SK-N-MC (cell line): ENCODE data around the gene DCHS2.

ENCODE experiments used
- DNase-seq: peaks from one replicate; pipeline ENCODE4 v3.0.0-alpha.2; 2011; ENCODE audit warnings: low read depth, low spot score
- H3K27ac ChIP-seq: fragments of 200-600 bp; sonication (generic); 2 replicates; pipeline ENCODE4 v1.5.1; 2016; ENCODE audit warnings: mixed run types
- H3K36me3 ChIP-seq: fragments of 200-600 bp; sonication (generic); 2 replicates; pipeline ENCODE4 v1.6.1; 2017; ENCODE audit warnings: antibody characterized with exemption, low read length, mixed read lengths; ENCODE audit not compliant: insufficient read depth
- H3K4me3 ChIP-seq: fragments of 200-600 bp; sonication (generic); 2 replicates; pipeline ENCODE4 v1.5.1; 2016
- H3K9ac ChIP-seq: fragments of 200-600 bp; sonication (generic); 2 replicates; pipeline ENCODE4 v1.8.0; 2017; ENCODE audit warnings: mixed run types, mixed read lengths; ENCODE audit not compliant: insufficient read length
- H3K9me3 ChIP-seq: fragments of 200-600 bp; sonication (generic); 2 replicates; pipeline ENCODE4 v1.6.1; 2017; ENCODE audit warnings: low read depth, mild to moderate bottlenecking, antibody characterized with exemption, low read length, moderate library complexity, mixed read lengths
- EZH2 ChIP-seq: fragments of 200-600 bp; sonication (generic); IDR thresholded peaks from one replicate; pipeline ENCODE4 v1.6.1; 2017; ENCODE audit warnings: antibody characterized with exemption
- FOXP2 ChIP-seq: optimal IDR thresholded peaks from 2 replicates; pipeline ENCODE3; 2011; ENCODE audit warnings: mild to moderate bottlenecking, moderate library complexity; ENCODE audit not compliant: insufficient read depth; ENCODE audit errors: extremely low read length, control extremely low read depth
- POLR2AphosphoS5 ChIP-seq: IDR thresholded peaks from 2 replicates; pipeline ENCODE4 v1.6.1; 2012; ENCODE audit warnings: mild to moderate bottlenecking, low read depth, low read length, borderline replicate concordance

DCHS2 gene

GRCh38 chr4:154444958-154445357 lies 46.6 kb downstream of the DCHS2 start:
- Histone ChIP-seq H3K36me3 (no peaks in the 10 kb centered on the region), H3K9ac (no peak overlapping the region), H3K9me3 (no peaks in the 10 kb centered on the region), H3K27ac (no peak overlapping the region), H3K4me3 (no peak overlapping the region)
- no peak for DNase-seq
- TF ChIP-seq POLR2AphosphoS5 (no peak), EZH2 (no peak), FOXP2 (no peak)

- DNase-seq = no peak
- no peak overlapping the region for H3K9ac ChIP-seq
- TF ChIP-seq EZH2 (no peak), POLR2AphosphoS5 (no peak), FOXP2 (no peak)
Observed at GRCh38 chr4:154441982-154442381, 49.6 kb downstream of the DCHS2 start.

GRCh38 chr4:154441124-154441523 lies 50.5 kb downstream of the DCHS2 start:
- no peak overlapping the region for H3K27ac ChIP-seq
- DNase-seq = no peak
- TF ChIP-seq FOXP2 (no peak), EZH2 (no peak), POLR2AphosphoS5 (no peak)
- no peak overlapping the region for H3K9ac ChIP-seq
- H3K36me3 ChIP-seq = no peaks in the 10 kb centered on the region
- H3K4me3 ChIP-seq = no peak overlapping the region
- no peaks in the 10 kb centered on the region for H3K9me3 ChIP-seq

More at GRCh38 chr4:154441982-154442381, 49.6 kb downstream of the DCHS2 start:
- no peaks in the 10 kb centered on the region for H3K9me3 ChIP-seq
- H3K36me3 ChIP-seq = no peaks in the 10 kb centered on the region
- H3K4me3 ChIP-seq = no peak overlapping the region
- no peak overlapping the region for H3K27ac ChIP-seq

- Histone ChIP-seq H3K9ac (no peak overlapping the region), H3K4me3 (no peak overlapping the region), H3K9me3 (no peaks in the 10 kb centered on the region), H3K36me3 (no peaks in the 10 kb centered on the region), H3K27ac (no peak overlapping the region)
- TF ChIP-seq FOXP2 = no peak
- no peak for DNase-seq
Observed at GRCh38 chr4:154439224-154439623, 52.4 kb downstream of the DCHS2 start.

GRCh38 chr4:154435895-154436294 lies 55.7 kb downstream of the DCHS2 start:
- Histone ChIP-seq H3K36me3 (no peaks in the 10 kb centered on the region), H3K27ac (no peak overlapping the region), H3K9me3 (no peaks in the 10 kb centered on the region), H3K4me3 (no peak overlapping the region), H3K9ac (no peak overlapping the region)
- TF ChIP-seq POLR2AphosphoS5 (no peak), EZH2 (no peak), FOXP2 (no peak)
- no peak for DNase-seq

- no peak for TF ChIP-seq EZH2
- TF ChIP-seq POLR2AphosphoS5 = no peak
- no peak for TF ChIP-seq FOXP2
- no peak overlapping the region for H3K27ac ChIP-seq
- no peak overlapping the region for H3K4me3 ChIP-seq
Observed at GRCh38 chr4:154433543-154433942, 58.1 kb downstream of the DCHS2 start.

GRCh38 chr4:154429176-154429575 lies 62.4 kb downstream of the DCHS2 start:
- TF ChIP-seq EZH2 (no peak), FOXP2 (no peak), POLR2AphosphoS5 (no peak)
- H3K27ac ChIP-seq = no peak overlapping the region
- no peak overlapping the region for H3K9ac ChIP-seq
- H3K36me3 ChIP-seq = no peaks in the 10 kb centered on the region
- H3K4me3 ChIP-seq = no peak overlapping the region
- H3K9me3 ChIP-seq = no peaks in the 10 kb centered on the region
- DNase-seq = no peak

More at GRCh38 chr4:154433543-154433942, 58.1 kb downstream of the DCHS2 start:
- no peaks in the 10 kb centered on the region for H3K9me3 ChIP-seq
- no peak for DNase-seq
- no peaks in the 10 kb centered on the region for H3K36me3 ChIP-seq
- H3K9ac ChIP-seq = no peak overlapping the region

GRCh38 chr4:154427149-154427548 lies 64.5 kb downstream of the DCHS2 start:
- Histone ChIP-seq H3K9ac (no peak overlapping the region), H3K9me3 (no peaks in the 10 kb centered on the region), H3K4me3 (no peak overlapping the region), H3K36me3 (no peaks in the 10 kb centered on the region), H3K27ac (no peak overlapping the region)
- no peak for TF ChIP-seq FOXP2
- no peak for TF ChIP-seq EZH2
- TF ChIP-seq POLR2AphosphoS5 = no peak
- no peak for DNase-seq

GRCh38 chr4:154425514-154425913 lies 66.1 kb downstream of the DCHS2 start:
- H3K36me3 ChIP-seq = no peaks in the 10 kb centered on the region
- no peak overlapping the region for H3K27ac ChIP-seq
- no peak overlapping the region for H3K9ac ChIP-seq
- 0 out of 2 replicates have a peak overlapping the region, but pooled peaks have one; percentile 4 for H3K4me3 ChIP-seq
- TF ChIP-seq EZH2 (no peak), FOXP2 (no peak), POLR2AphosphoS5 (no peak; the same call in 1 of the 2 replicates)
- H3K9me3 ChIP-seq = no peaks in the 10 kb centered on the region
- no peak for DNase-seq
